T-helper 22 cell (primary cell): Measurements from ENCODE around the gene ATP1A2.
"Not testable (repeated sequence)": the region's sequence is repeated elsewhere in the genome, so short reads cannot be mapped to it uniquely, and the experiment has no call there.

ENCODE experiments used
- DNase-seq: peaks from one replicate; pipeline ENCODE4 v3.0.0-alpha.2; 2020; ENCODE audit warnings: low read depth

Gene ATP1A2

DNA sequence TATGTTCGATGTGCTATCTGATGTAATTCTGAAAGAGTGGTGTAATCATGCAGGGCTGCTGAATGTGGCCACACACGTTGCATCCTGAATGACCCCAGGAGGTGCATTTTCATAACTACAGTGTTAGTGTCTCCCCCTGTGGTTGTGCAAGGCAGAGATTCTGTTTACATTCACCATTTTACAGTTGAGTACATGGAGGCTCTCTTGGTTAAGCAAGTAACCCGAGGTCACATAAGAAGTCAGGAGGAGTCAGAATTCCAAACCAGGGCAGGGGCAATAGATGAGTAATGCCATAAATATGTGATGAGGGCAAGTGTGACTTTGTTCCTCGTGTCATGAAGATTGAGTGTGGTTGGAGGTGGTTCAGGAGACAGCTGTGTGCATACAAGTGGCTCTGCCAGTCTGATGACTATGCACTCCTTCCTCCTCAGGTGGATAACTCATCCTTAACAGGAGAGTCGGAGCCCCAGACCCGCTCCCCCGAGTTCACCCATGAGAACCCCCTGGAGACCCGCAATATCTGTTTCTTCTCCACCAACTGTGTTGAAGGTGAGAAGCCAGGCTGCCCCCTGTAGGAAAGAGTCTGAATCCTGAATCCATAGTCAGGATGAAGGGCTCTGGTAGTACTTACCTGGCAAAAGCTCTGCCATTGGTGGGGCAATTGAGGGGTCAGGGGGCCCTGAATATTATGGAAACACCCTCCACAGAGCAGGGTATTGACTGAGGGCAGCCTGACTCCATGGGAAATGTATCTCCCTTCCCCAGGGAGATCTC, 9.3 kb downstream of the ATP1A2 start:
- DNase-seq = no peak

DNA sequence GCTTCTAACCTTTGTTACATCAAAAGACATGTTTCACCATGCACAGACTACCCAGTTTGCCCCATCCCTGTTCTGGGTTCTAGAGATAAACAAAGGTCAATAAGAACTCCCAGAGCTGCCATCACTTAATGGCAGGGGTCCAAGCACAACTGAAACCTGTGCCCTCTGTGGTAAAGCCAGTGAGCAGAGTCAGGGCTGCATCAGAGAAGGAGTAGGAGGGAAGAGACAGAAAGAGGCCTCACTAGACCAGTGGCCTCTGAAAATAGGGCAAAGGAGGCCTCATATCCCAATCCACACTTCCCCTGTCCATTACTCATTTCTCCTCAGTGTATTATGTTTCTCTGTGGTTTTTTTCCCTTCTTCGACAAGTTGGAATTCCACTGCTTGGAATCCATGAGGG, 10.2 kb downstream of the ATP1A2 start:
- DNase-seq = no peak

DNA sequence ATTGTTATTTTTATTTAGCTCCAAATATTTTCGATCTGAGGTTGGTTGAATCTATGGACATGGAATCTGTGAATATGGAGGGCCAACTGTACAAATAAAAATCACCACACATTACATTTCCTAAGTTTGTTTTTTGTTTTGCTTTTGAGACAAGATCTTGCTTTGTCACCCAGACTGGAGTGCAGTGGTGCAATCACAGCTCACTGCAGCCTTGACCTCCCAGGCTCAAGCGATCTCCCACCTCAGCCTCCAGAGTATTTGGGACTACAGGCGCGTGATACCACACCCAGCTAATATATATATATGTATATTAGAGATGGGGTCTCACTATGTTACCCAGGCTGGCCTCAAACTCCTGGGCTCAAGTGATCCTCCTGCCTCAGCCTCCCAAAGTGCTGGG, 10.8 kb downstream of the ATP1A2 start:
- not testable (repeated sequence) for DNase-seq

DNA sequence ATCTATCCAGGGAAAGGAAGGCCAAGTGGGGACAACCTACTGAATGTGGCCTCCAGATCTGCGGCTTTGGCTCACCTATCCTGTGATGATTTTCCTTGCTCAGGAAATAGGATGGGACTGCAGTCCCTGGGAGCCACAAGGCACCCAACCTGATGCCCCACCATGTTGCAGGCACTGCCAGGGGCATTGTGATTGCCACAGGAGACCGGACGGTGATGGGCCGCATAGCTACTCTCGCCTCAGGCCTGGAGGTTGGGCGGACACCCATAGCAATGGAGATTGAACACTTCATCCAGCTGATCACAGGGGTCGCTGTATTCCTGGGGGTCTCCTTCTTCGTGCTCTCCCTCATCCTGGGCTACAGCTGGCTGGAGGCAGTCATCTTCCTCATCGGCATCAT, 11.8 kb downstream of the ATP1A2 start:
- DNase-seq = no peak

DNA sequence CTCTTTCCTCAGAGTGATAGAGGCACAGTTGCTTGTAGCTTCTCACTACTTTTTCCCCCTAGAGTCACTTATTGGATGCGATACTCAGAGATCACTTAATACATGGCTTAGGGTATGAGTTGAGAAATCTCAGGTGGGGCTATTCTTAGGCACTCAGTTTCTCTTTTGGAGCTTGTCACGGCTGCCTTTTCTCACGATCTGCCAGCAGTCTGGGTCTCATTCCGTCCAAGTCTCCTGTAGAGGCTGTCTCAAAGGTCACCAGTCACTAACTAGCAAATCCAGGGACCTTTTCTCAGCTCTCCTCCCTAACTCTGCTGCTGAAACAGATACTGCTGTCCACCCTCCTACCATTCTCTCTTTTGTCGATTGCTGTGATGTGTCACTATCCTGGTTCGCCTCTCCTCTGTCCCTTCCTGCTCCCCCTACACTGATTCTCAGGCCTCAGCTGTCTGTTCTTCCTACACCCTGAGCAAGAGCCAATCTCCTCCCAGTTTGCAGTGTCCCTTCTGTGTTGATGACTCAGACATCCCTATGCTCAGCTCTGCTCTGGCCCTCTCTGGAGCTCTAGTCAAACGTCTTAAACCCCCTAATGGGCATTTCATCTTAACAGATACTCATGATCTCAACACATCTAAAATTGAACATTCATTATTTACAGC, 12.4 kb downstream of the ATP1A2 start:
- no peak for DNase-seq

DNA sequence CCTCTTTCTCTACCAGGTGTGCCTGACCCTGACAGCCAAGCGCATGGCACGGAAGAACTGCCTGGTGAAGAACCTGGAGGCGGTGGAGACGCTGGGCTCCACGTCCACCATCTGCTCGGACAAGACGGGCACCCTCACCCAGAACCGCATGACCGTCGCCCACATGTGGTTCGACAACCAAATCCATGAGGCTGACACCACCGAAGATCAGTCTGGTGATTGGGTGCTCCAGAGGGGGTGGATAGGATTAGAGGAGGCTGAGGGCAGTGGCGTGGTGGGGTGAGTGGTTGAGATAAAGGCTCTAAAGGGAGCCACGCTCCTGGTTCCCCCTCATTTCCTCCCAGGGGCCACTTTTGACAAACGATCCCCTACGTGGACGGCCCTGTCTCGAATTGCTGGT, 13.1 kb downstream of the ATP1A2 start:
- no peak for DNase-seq

DNA sequence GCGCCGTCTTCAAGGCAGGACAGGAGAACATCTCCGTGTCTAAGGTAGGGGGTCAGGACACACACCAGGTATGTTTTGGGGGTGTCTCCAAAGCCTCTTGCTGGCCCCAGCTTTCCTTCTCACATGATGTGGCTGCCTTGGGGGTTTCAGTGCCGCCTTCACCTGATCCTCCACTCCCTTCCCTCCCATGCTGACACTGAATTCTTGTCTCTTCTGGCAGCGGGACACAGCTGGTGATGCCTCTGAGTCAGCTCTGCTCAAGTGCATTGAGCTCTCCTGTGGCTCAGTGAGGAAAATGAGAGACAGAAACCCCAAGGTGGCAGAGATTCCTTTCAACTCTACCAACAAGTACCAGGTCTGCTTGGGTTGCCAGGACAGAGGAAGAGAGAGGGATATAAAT, 13.5 kb downstream of the ATP1A2 start:
- no peak for DNase-seq

DNA sequence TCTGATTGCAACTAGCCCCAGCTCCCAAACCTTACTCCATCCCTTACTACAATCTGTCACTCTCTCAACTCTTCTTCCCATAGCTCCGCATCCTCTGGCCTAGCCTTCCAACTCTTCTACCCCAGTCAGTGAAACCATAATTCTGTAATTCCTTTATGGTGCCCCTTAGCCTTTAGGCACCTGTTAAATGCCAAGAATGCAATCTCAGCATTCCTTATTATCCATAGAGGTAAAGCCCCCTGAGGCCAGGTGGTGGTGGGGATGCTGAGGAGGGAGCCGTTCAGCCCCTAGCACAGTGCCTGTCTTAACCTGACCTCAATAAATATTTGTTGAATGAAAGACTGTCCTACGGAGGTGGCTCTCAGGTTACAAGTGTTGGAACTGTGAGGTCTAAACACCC, 14.0 kb downstream of the ATP1A2 start:
- no peak for DNase-seq

DNA sequence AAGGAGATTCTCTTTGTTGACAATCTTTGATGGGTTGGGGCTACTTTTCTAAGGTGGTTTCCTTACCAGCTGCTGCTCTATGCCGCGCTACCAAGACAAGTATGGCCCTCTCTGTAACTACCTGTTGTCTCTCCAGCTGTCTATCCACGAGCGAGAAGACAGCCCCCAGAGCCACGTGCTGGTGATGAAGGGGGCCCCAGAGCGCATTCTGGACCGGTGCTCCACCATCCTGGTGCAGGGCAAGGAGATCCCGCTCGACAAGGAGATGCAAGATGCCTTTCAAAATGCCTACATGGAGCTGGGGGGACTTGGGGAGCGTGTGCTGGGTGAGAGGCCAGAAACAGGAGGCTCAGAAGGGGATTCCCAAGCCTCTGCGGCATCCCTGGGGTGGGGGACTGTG, 14.4 kb downstream of the ATP1A2 start:
- no peak for DNase-seq

DNA sequence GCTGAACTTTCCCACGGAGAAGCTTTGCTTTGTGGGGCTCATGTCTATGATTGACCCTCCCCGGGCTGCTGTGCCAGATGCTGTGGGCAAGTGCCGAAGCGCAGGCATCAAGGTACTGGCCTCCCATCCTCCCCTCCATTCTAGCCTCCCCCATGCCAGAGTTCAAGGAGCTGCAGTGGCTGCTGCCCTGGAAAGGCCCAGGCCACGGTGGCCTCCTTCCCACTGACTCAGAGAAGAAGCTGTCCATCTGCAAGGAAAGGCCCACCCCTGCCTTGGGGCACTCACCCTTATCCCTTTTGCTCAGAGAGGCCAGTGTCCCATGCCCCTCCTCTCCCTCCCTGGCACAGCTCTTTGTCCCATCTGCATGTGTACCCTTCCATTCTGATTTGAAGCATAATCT, 14.9 kb downstream of the ATP1A2 start:
- no peak for DNase-seq

DNA sequence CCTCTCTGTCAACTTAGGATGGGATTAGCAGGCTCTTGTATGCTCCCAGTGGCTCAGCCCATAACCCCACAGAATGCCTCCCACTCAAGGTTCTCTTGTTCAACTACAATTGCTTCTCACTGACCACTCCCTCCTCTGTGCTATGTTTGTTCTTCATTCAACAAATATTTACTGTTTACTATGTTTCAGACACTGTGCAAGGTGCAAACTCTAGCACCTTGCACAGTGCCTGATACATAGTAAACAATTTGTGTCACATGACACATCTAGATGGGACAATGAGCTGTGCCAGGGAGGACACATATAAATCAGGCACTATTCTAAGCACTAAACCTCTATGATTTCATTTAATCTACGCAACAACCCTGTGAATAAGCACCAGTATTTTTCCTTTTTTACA, 15.4 kb downstream of the ATP1A2 start:
- DNase-seq = no peak

DNA sequence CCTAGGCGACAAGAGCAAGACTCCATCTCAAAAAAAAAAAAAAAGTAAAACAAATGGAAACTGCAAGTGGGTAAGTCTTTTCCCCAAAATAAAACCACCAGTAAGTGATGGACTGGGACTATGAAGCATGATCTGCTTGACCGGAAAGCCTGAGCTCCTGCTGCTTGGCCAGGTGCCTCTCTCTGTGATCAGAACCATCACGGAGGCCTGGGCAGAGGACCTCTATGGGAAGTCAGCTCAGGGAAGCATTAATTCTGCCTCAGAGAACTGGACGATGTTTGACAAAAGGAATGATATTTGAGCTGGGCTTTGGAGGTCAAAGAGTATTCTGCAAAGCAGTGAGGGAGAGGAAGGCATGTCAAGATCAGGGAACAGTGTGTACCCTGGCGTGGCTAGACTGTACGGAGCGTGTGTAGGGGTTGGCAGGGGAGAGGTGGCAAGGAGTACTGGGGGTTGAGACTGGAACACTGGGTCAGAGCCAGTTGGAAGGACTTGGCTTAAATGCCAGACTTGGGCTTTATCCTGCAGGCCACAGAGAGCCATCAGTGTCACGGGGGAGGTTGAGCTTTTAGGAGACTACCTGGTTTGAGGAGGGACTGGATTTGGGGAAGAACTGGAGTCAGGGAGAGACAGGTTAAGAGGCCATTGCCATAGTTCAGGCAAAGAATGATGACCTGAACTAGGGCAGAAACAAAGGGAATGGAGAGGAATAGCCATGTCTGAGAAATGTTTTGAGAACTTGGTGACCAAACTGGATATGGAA, 16.4 kb downstream of the ATP1A2 start:
- DNase-seq = no peak

DNA sequence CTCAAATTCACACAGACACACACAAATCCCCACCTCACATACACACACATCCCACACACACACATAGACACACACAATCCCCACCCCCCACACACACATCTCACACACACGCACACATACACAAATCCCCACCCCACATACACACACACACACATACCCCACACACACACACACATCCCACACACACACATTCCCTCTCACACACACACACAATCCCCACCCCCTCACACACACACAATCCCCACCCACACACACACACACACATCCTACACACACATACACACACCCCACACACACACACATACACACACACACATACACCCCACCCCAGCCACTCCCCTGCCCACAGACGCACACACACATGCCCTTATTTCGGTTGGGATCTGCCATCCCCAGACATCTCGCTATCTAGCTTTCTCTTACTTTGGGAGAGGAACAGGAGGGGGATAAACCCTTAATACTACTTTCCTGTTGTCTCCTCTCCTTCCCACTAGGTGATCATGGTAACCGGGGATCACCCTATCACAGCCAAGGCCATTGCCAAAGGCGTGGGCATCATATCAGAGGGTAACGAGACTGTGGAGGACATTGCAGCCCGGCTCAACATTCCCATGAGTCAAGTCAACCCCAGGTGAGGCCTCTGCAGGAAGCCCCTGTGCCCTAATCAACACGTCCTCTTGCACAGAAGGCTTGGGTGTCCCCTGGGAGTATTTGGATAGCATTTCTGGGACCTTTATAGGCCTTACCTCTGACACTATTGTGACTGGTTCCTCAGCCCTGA, 18.6 kb downstream of the ATP1A2 start:
- DNase-seq = no peak

DNA sequence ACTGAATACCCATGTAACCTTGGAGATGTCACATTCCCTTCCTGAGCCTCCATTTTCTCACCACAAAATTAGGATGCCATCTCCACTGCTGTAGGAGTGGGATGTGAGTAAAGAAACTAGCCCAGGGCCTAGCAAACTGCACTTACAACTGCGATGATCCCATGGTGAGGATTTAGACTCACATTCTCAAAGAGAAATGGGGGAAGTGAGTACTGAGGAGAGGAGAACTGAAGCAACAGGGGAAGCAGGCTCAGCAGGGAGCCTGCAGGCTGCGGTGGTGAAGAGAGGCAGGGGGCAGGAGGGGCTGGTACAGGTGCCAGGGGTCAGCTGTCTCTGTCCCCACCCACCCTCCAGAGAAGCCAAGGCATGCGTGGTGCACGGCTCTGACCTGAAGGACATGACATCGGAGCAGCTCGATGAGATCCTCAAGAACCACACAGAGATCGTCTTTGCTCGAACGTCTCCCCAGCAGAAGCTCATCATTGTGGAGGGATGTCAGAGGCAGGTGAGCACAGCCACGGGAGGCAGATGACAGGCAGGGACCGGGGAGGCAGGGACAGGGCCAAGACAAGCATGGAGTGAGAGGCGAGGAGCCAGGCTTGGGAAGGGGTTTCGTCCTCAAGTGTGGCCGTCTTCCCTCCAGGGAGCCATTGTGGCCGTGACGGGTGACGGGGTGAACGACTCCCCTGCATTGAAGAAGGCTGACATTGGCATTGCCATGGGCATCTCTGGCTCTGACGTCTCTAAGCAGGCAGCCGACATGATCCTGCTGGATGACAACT, 19.4 kb downstream of the ATP1A2 start:
- DNase-seq = no peak

DNA sequence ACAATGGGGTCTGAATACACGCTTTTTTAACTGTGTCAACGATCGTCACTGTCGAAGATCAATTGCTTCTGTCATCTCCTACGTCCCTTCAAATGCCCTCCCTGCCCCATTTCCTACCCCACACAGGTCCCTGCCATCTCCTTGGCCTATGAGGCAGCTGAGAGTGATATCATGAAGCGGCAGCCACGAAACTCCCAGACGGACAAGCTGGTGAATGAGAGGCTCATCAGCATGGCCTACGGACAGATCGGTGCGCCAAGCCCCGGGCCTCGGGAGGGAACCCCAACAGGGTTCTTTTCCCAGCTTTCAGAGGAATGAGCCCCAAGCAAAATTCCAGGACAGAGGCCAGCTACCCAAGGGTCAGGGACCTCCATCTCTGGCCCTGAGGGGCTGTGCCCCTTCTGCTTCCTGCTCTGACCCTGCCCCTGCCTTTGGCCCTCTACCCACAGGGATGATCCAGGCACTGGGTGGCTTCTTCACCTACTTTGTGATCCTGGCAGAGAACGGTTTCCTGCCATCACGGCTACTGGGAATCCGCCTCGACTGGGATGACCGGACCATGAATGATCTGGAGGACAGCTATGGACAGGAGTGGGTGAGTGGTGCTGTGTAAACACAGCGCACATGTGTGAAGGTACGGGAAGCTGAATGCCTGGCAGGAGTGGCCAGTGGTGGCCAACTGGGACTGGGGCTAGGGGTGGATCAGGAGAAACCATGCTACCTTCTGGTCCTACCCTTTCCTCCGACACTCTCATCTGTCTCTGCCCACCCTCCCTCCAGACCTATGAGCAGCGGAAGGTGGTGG, 20.8 kb downstream of the ATP1A2 start:
- DNase-seq = no peak

DNA sequence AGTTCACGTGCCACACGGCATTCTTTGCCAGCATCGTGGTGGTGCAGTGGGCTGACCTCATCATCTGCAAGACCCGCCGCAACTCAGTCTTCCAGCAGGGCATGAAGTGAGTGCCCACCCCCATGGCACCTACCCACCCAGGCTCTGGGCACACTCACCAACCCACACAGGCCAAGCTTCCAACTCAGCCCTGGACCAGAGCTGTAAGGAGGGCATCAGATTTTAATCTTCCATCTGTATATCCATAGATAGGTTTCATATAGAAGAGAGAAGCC, 21.3 kb downstream of the ATP1A2 start:
- DNase-seq = no peak

DNA sequence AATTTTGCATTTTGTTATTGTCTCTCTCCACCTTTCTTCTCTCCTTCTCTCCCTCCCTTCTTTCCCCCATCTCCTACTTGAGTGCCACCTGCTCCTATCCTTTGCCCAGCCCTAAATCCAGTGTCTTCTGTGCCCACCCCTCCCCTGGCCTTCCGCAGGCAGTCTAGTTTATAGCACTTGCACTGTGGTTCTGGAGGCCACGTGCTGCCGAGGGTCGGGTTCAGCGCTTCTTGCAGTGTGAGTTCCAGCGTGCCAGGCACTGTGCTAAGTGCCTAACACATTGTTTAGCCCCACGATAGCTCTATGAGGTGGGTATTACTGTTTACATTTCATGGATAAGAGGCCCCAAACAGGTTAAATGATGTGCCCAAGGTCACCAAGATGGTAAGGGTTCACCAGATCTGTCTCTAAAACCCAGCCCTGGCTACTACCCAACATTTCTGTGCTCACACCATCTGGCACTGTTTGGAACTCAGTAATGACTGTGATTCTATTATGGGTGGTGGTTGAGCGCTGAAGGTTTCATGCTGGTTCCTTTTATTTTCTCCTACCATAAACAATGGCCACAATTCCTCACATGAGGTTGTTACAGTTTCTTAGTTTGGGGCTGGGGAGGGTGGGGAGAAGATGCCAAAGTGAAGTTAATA, 21.8 kb downstream of the ATP1A2 start:
- no peak for DNase-seq

DNA sequence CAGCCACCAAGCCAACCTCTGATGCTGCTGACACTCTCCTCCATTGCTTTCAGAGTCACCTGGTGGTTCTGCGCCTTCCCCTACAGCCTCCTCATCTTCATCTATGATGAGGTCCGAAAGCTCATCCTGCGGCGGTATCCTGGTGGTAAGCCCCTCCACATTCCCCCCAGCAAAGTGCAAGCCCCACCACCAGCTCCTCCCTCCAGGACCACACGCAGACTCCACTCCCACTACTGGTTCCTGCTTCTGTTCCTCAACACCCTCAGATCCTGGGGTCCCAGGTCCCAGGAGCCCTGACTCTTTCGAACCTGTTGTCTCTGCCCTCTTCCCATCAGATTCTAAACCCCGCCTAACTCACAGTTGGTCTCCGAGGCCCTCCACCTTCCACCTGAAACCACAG, 24.3 kb downstream of the ATP1A2 start:
- no peak for DNase-seq

DNA sequence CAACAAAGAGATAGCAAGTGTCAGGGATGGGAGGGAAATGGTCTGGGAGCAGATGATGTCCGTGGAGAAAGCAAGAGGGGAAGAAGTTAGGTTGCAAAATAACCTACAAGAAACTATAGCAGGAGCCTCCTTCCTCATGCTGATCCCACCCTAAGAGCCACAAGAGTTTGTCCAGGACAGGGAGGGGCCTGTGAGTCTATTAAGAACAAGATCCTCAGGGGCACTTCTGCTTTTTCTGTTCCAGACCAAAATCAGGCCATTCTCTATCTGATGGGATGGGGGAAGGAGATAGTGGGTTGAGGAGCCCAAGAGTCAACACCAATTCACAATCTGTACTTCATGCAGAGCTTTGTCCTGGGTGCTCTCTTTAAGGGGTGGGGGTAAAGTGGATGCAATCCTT, 28.1 kb downstream of the ATP1A2 start:
- no peak for DNase-seq

DNA sequence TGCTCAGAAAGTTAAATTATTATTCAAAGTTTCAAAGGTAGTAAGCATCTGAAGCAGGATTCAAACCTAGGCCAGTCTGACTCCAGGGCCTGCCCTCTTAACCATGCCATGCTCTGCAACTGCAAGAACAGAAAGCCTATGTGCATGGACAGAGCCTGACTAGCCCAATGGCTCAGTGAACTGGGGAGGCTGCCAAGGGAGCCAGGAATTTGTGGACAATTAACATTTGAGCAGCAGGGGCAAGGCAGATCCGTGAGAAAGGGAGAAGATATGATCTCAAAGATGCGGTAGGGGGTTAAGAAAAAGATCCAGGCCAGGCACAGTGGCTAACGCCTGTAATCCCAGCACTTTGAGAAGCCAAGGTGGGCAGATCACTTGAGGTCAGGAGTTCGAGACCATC, 29.4 kb downstream of the ATP1A2 start:
- no peak for DNase-seq

DNA sequence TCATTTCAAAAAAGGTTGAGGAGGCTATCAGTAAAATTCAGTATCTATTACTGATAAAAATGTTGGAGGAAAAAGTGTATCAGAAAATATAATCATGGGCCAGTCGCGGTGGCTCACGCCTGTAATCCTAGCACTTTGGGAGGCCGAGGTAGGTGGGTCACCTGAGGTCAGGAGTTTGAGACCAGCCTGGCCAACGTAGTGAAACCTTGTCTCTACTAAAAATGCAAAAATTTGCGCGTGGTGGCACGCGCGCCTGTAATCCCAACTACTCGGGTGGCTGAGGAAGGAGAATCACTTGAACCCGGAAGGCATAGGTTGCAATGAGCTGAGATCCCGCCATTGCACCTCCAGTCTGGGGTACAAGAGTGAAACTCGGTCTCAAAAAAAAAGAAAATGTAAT, 30.5 kb downstream of the ATP1A2 start:
- DNase-seq = no peak
